Mesenchymal stem cell (in vitro differentiated cells and primary cell): ENCODE data around the gene PTGFRN.

Source experiments
- DNase-seq: peaks from one replicate; pipeline ENCODE4 v3.0.0-alpha.2; 2013
- H2AFZ ChIP-seq: one replicate; pipeline ENCODE4 v1.6.1; 2013; ENCODE audit warnings: low read depth, mild to moderate bottlenecking, control low read depth, inconsistent platforms, low read length, moderate library complexity
- H2AK5ac ChIP-seq: 2 replicates; pipeline ENCODE4 v1.6.1; 2013; ENCODE audit warnings: low read length, moderate library complexity, mild to moderate bottlenecking, inconsistent platforms; ENCODE audit not compliant: severe bottlenecking
- H2BK120ac ChIP-seq: one replicate; pipeline ENCODE4 v1.6.1; 2013; ENCODE audit warnings: low read depth, mild to moderate bottlenecking, inconsistent platforms, low read length, moderate library complexity
- H2BK12ac ChIP-seq, 2 experiments: one replicate each; pipeline ENCODE4 v1.6.1; 2013; ENCODE audit warnings: inconsistent platforms in 2 of 2, low read length in 2 of 2, mild to moderate bottlenecking in 2 of 2, moderate library complexity in 2 of 2, control low read depth in 1 of 2
- H2BK15ac ChIP-seq: one replicate; pipeline ENCODE4 v1.6.1; 2013; ENCODE audit warnings: mild to moderate bottlenecking, low read depth, inconsistent platforms; ENCODE audit not compliant: poor library complexity, severe bottlenecking
- H2BK5ac ChIP-seq: 2 replicates; pipeline ENCODE4 v1.6.1; 2013; ENCODE audit warnings: low read depth, mild to moderate bottlenecking, low read length, control low read depth, inconsistent platforms; ENCODE audit not compliant: poor library complexity, severe bottlenecking
- H3K14ac ChIP-seq, 2 experiments: one replicate each; pipeline ENCODE4 v1.6.1; 2013; ENCODE audit warnings: inconsistent platforms in 2 of 2, low read length in 2 of 2, control low read depth in 1 of 2, mild to moderate bottlenecking in 1 of 2, moderate library complexity in 1 of 2
- H3K18ac ChIP-seq, 2 experiments: one replicate each; pipeline ENCODE4 v1.6.1; 2013; ENCODE audit warnings: inconsistent platforms in 2 of 2, low read length in 2 of 2, control low read depth in 1 of 2, low read depth in 1 of 2, mild to moderate bottlenecking in 1 of 2
- H3K23ac ChIP-seq, 2 experiments: one replicate each; pipeline ENCODE4 v1.6.1; 2013; ENCODE audit warnings: inconsistent platforms in 2 of 2, low read length in 2 of 2, mild to moderate bottlenecking in 2 of 2, moderate library complexity in 2 of 2, control low read depth in 1 of 2
- H3K27ac ChIP-seq: 2 replicates; pipeline ENCODE4 v1.5.1; 2013; ENCODE audit warnings: mild to moderate bottlenecking, moderate library complexity, low read length, control low read depth, inconsistent platforms; ENCODE audit not compliant: poor library complexity, severe bottlenecking
- H3K27me3 ChIP-seq, 2 experiments: 2 replicates each; pipeline versions ENCODE4 v1.6.1 to v1.7.0; 2013; ENCODE audit warnings: low read length in 2 of 2, mild to moderate bottlenecking in 2 of 2, moderate library complexity in 2 of 2, control low read depth in 1 of 2, inconsistent platforms in 1 of 2; ENCODE audit not compliant: control insufficient read depth in 1 of 2, insufficient read depth in 1 of 2
- H3K36me3 ChIP-seq, 2 experiments: 2 replicates each; pipeline versions ENCODE4 v1.6.1 to v1.7.0; 2013; ENCODE audit warnings: low read length in 2 of 2, control low read depth in 1 of 2, inconsistent platforms in 1 of 2, low read depth in 1 of 2, mild to moderate bottlenecking in 1 of 2; ENCODE audit not compliant: insufficient read depth in 2 of 2, control insufficient read depth in 1 of 2
- H3K4ac ChIP-seq, 2 experiments: one replicate each; pipeline ENCODE4 v1.6.1; 2013; ENCODE audit warnings: inconsistent platforms in 2 of 2, low read length in 2 of 2, mild to moderate bottlenecking in 2 of 2, moderate library complexity in 2 of 2, control low read depth in 1 of 2, low read depth in 1 of 2
- H3K4me1 ChIP-seq: 2 replicates; pipeline ENCODE4 v1.6.1; 2013; ENCODE audit warnings: low read depth, low read length, control low read depth; ENCODE audit not compliant: control insufficient read depth, insufficient read depth
- H3K4me2 ChIP-seq: 2 replicates; pipeline ENCODE4 v1.6.1; 2013; ENCODE audit warnings: low read length, mild to moderate bottlenecking, inconsistent platforms; ENCODE audit not compliant: poor library complexity, severe bottlenecking
- H3K4me3 ChIP-seq, 2 experiments: 2 replicates each; pipeline versions ENCODE4 v1.5.1 to v1.7.0; 2013; ENCODE audit warnings: low read length in 2 of 2, mild to moderate bottlenecking in 2 of 2, control low read depth in 1 of 2, low read depth in 1 of 2; ENCODE audit not compliant: insufficient read depth in 1 of 2
- H3K79me1 ChIP-seq: replicated peaks from 2 replicates; pipeline ENCODE4 v1.6.1; 2013; ENCODE audit warnings: mild to moderate bottlenecking, control low read depth, low read length, inconsistent platforms; ENCODE audit not compliant: poor library complexity, severe bottlenecking
- H3K9ac ChIP-seq: 2 replicates; pipeline ENCODE4 v1.7.0; 2013; ENCODE audit warnings: mild to moderate bottlenecking, low read length, moderate library complexity
- H3K9me3 ChIP-seq: 2 replicates; pipeline ENCODE4 v1.7.0; 2013; ENCODE audit warnings: mild to moderate bottlenecking, low read length; ENCODE audit not compliant: control insufficient read depth
- H4K8ac ChIP-seq: one replicate; pipeline ENCODE4 v1.6.1; 2013; ENCODE audit warnings: inconsistent platforms, mild to moderate bottlenecking, low read length, moderate library complexity
- H4K91ac ChIP-seq: one replicate; pipeline ENCODE4 v1.6.1; 2013; ENCODE audit warnings: mild to moderate bottlenecking, low read length, inconsistent platforms
- WGBS: methylation state at CpG from one replicate; pipeline ENCODE4 v1.1.7; 2013; ENCODE audit warnings: mixed read lengths; 5-methylcytosine and 5-hydroxymethylcytosine counted together

Gene PTGFRN

DNA sequence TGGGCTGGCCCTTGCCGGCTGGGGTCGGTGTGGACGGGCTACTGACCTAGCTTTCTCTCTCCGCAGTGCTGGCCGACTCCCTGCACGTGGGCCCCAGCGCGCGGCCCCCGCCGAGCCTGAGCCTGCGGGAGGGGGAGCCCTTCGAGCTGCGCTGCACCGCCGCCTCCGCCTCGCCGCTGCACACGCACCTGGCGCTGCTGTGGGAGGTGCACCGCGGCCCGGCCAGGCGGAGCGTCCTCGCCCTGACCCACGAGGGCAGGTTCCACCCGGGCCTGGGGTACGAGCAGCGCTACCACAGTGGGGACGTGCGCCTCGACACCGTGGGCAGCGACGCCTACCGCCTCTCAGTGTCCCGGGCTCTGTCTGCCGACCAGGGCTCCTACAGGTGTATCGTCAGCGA lies 34.9 kb downstream of the PTGFRN start:
- H3K4ac ChIP-seq, result no peak overlapping the region
- no peak overlapping the region for H2BK5ac ChIP-seq
- H3K23ac ChIP-seq, result no peak overlapping the region
- H3K4me3 ChIP-seq, result no peak overlapping the region
- H2AFZ ChIP-seq, result no peak overlapping the region
- no peak overlapping the region for H3K14ac ChIP-seq
- no peak overlapping the region for H3K27ac ChIP-seq
- peaks cover 23 to 31% of the 10 kb centered on the region in 2 experiments for H3K36me3 ChIP-seq
- H3K27me3 ChIP-seq, result no peaks in the 10 kb centered on the region
- no peak for DNase-seq
- H4K8ac ChIP-seq, result no peak overlapping the region
- H3K9me3 ChIP-seq, result no peaks in the 10 kb centered on the region
- no peak overlapping the region for H3K4me2 ChIP-seq
- H2BK15ac ChIP-seq, result no peak overlapping the region
- H3K18ac ChIP-seq, result no peak overlapping the region
- no peak overlapping the region for H2BK12ac ChIP-seq
- peak overlapping the region; percentile 25 for H4K91ac ChIP-seq
- H3K4me1 ChIP-seq, result peaks cover 9% of the 10 kb centered on the region
- no peak overlapping the region for H2BK120ac ChIP-seq
- H3K79me1 ChIP-seq, result peaks cover 34% of the 10 kb centered on the region
- H3K9ac ChIP-seq, result no peak overlapping the region
- H2AK5ac ChIP-seq, result no peak overlapping the region
- WGBS, result 94% methylated on average over 42 of the region's 42 CpGs

GRCh38 chr1:116945421-116945820 lies 35.7 kb downstream of the PTGFRN start:
- Histone ChIP-seq H3K79me1 (peaks cover 32% of the 10 kb centered on the region), H3K4me3 (no peak overlapping the region), H2BK5ac (no peak overlapping the region), H4K91ac (no peak overlapping the region), H3K9ac (no peak overlapping the region), H3K23ac (no peak overlapping the region), H4K8ac (no peak overlapping the region), H3K14ac (no peak overlapping the region), H3K9me3 (no peaks in the 10 kb centered on the region), H3K4ac (no peak overlapping the region), H2AFZ (no peak overlapping the region), H3K4me2 (no peak overlapping the region), H3K27me3 (no peaks in the 10 kb centered on the region), H2BK120ac (no peak overlapping the region), H3K4me1 (peaks cover 9% of the 10 kb centered on the region), H2BK15ac (no peak overlapping the region), H3K27ac (no peak overlapping the region), H3K18ac (no peak overlapping the region), H2BK12ac (no peak overlapping the region), H2AK5ac (no peak overlapping the region), H3K36me3 (peaks cover 27 to 34% of the 10 kb centered on the region in 2 experiments)
- no peak for DNase-seq
- WGBS, result 91% methylated on average over 4 of the region's 5 CpGs

GRCh38 chr1:116945996-116946395 lies 36.3 kb downstream of the PTGFRN start:
- no peak overlapping the region for H3K4me2 ChIP-seq
- no peak overlapping the region for H2BK15ac ChIP-seq
- H3K18ac ChIP-seq, result no peak overlapping the region
- H3K4ac ChIP-seq, result no peak overlapping the region
- peaks cover 27 to 34% of the 10 kb centered on the region in 2 experiments for H3K36me3 ChIP-seq
- H3K9me3 ChIP-seq, result no peaks in the 10 kb centered on the region
- no peak for DNase-seq
- H3K14ac ChIP-seq, result no peak overlapping the region
- 100% methylated on average over 1 of the region's 1 CpG for WGBS
- H3K9ac ChIP-seq, result no peak overlapping the region
- H4K8ac ChIP-seq, result no peak overlapping the region
- H2BK120ac ChIP-seq, result no peak overlapping the region
- H2BK5ac ChIP-seq, result no peak overlapping the region
- H2AFZ ChIP-seq, result no peak overlapping the region
- no peak overlapping the region for H2AK5ac ChIP-seq
- H3K27ac ChIP-seq, result no peak overlapping the region
- H3K79me1 ChIP-seq, result peaks cover 36% of the 10 kb centered on the region
- peaks cover 9% of the 10 kb centered on the region for H3K4me1 ChIP-seq
- no peaks in the 10 kb centered on the region for H3K27me3 ChIP-seq
- no peak overlapping the region for H3K4me3 ChIP-seq
- H4K91ac ChIP-seq, result no peak overlapping the region
- no peak overlapping the region for H2BK12ac ChIP-seq
- no peak overlapping the region for H3K23ac ChIP-seq

DNA sequence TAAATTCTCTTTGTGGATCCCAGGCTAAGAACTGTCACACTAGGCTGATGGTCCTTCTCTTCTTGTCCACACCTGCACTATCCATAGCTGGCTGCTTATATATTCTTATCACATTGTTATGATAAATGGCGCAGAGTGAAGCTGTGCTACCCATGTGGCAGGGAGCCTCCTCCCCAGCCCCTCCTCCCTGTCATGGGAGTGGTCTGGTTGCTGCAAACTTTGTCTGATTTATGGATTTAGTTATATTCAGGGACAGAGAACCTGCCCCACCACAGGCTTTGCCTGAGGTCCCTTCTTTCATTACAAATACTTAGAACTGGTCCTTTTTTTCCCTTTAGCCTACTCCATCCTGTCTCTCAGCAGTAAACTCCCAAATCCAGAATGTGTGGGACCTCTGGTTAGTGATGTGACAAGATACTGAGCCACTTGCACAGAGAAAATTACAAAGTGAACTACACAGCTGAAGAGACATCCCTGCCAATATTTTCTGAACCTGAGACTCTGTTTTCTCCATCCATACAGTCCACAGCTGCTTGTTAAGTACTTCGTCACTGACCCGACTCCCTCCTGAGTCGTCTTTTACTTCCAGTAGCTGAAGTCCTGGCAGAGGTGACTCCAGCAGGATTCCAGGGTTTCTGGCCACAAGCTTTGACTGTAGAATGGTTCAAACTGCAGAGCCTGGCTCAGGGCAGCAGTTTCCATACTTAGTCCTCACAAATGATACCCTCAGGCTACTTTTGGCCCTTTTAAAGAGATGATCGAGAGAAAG lies 37.6 kb downstream of the PTGFRN start:
- H4K8ac ChIP-seq, result no peak overlapping the region
- H3K27ac ChIP-seq, result no peak overlapping the region
- H2BK5ac ChIP-seq, result no peak overlapping the region
- peaks cover 22 to 26% of the 10 kb centered on the region in 2 experiments for H3K36me3 ChIP-seq
- no peak overlapping the region for H3K4ac ChIP-seq
- no peak overlapping the region for H2AK5ac ChIP-seq
- peaks cover 5% of the 10 kb centered on the region for H3K4me1 ChIP-seq
- H2BK120ac ChIP-seq, result no peak overlapping the region
- no peak overlapping the region for H2BK15ac ChIP-seq
- H2AFZ ChIP-seq, result no peak overlapping the region
- no peak overlapping the region for H4K91ac ChIP-seq
- 91% methylated on average over 4 of the region's 5 CpGs for WGBS
- no peak overlapping the region for H3K4me3 ChIP-seq
- no peak overlapping the region for H3K18ac ChIP-seq
- H3K27me3 ChIP-seq, result no peaks in the 10 kb centered on the region
- no peak overlapping the region for H3K14ac ChIP-seq
- peaks cover 38% of the 10 kb centered on the region for H3K79me1 ChIP-seq
- no peaks in the 10 kb centered on the region for H3K9me3 ChIP-seq
- no peak overlapping the region for H3K9ac ChIP-seq
- no peak overlapping the region for H2BK12ac ChIP-seq
- no peak overlapping the region for H3K23ac ChIP-seq
- DNase-seq, result no peak
- H3K4me2 ChIP-seq, result no peak overlapping the region
